H1 (cell line): ENCODE data around the gene GPT2. TPM values are rescaled to one million over a fixed set of nuclear protein-coding genes. Genes with fewer than 3 reads are reported as not detected.

Experiments
- CTCF ChIA-PET: fragments of 300-600 bp; sonication (Branson Sonifier 250); formaldehyde crosslinking; loops from one replicate; lab custom pipeline; 2021; ENCODE audit not compliant: partially characterized antibody; lab: Charles Lee
- POLR2A ChIA-PET: fragments of 300-600 bp; sonication (Branson Sonifier 250); formaldehyde crosslinking; loops from one replicate; lab custom pipeline; 2021; ENCODE audit warnings: inconsistent platforms; ENCODE audit not compliant: partially characterized antibody; lab: Charles Lee
- DNase-seq, 2 experiments: peaks; one replicate each; pipeline versions ENCODE4 v3.0.0 to v3.0.0-alpha.2; 2010 to 2022; ENCODE audit warnings: low spot score in 2 of 2, low read depth in 1 of 2, mixed read lengths in 1 of 2
- FAIRE-seq: peaks from 2 replicates; lab custom pipeline; 2011; peaks lifted over from hg19 to GRCh38; lab: Jason Lieb, UNC
- H2AFZ ChIP-seq: 2 replicates; pipeline ENCODE4 v1.8.1; 2012; ENCODE audit warnings: low read length, inconsistent platforms
- H2AK5ac ChIP-seq: 2 replicates; pipeline ENCODE4 v1.6.1; 2013; ENCODE audit warnings: low read depth, low read length
- H2BK120ac ChIP-seq: replicated peaks from 2 replicates; pipeline ENCODE3; 2013; ENCODE audit warnings: low read depth, low read length, inconsistent platforms
- H2BK12ac ChIP-seq: 2 replicates; pipeline ENCODE4 v1.6.1; 2013; ENCODE audit warnings: low read depth, low read length
- H2BK15ac ChIP-seq: 2 replicates; pipeline ENCODE4 v1.6.1; 2013; ENCODE audit warnings: low read length
- H2BK20ac ChIP-seq: 2 replicates; pipeline ENCODE4 v1.6.1; 2013; ENCODE audit warnings: low read length
- H2BK5ac ChIP-seq: 2 replicates; pipeline ENCODE4 v1.6.1; 2013; ENCODE audit warnings: low read depth, low read length
- H3K14ac ChIP-seq: 2 replicates; pipeline ENCODE4 v1.6.1; 2013; ENCODE audit warnings: inconsistent platforms; ENCODE audit not compliant: insufficient read length
- H3K18ac ChIP-seq: 2 replicates; pipeline ENCODE4 v1.6.1; 2013; ENCODE audit warnings: low read length; ENCODE audit errors: extremely low read depth
- H3K23ac ChIP-seq: 2 replicates; pipeline ENCODE4 v1.6.1; 2013; ENCODE audit warnings: inconsistent platforms; ENCODE audit not compliant: insufficient read length
- H3K23me2 ChIP-seq: 2 replicates; pipeline ENCODE4 v1.6.1; 2013; ENCODE audit warnings: low read depth, low read length
- H3K27ac ChIP-seq: 2 replicates; pipeline ENCODE4 v1.6.1; 2011; ENCODE audit warnings: low read depth, low read length, inconsistent platforms
- H3K27me3 ChIP-seq, 4 experiments: replicated peaks in 1 of 4; 1 replicate in 1 of 4; 2 replicates in 3 of 4; pipeline versions ENCODE4 v1.6.1 to v1.8.1; 2011 to 2013; ENCODE audit warnings: low read length in 3 of 4, mild to moderate bottlenecking in 3 of 4, inconsistent platforms in 2 of 4, mixed read lengths in 2 of 4, moderate library complexity in 1 of 4; ENCODE audit not compliant: control insufficient read depth in 3 of 4, insufficient read depth in 3 of 4; ENCODE audit errors: extremely low read depth in 1 of 4
- H3K36me3 ChIP-seq, 4 experiments: 2 replicates each; pipeline versions ENCODE4 v1.6.1 to v1.8.1; 2011 to 2013; ENCODE audit warnings: mild to moderate bottlenecking in 4 of 4, low read length in 3 of 4, moderate library complexity in 2 of 4, control low read depth in 1 of 4, inconsistent platforms in 1 of 4; ENCODE audit not compliant: insufficient read depth in 4 of 4, control insufficient read depth in 2 of 4
- H3K4ac ChIP-seq: replicated peaks from 2 replicates; pipeline ENCODE3; 2013; ENCODE audit warnings: low read length, low read depth, mixed read lengths, inconsistent platforms; ENCODE audit not compliant: insufficient read length
- H3K4me1 ChIP-seq, 4 experiments: replicated peaks in 1 of 4; 1 replicate in 1 of 4; 2 replicates in 3 of 4; pipeline versions ENCODE4 v1.6.1 to v1.8.1; 2011 to 2013; ENCODE audit warnings: low read length in 3 of 4, inconsistent platforms in 2 of 4, mixed read lengths in 1 of 4; ENCODE audit not compliant: insufficient read depth in 4 of 4, control insufficient read depth in 3 of 4
- H3K4me2 ChIP-seq, 2 experiments: 2 replicates each; pipeline versions ENCODE4 v1.6.1 to v1.8.1; 2011 to 2013; ENCODE audit warnings: low read depth in 2 of 2, low read length in 2 of 2, control low read depth in 1 of 2, inconsistent platforms in 1 of 2, mild to moderate bottlenecking in 1 of 2; ENCODE audit not compliant: insufficient read depth in 1 of 2
- H3K4me3 ChIP-seq, 4 experiments: fragments of 200-600, 300-600 bp in 1 of 4; sonication (generic), shearing (Covaris generic), sonication (Bioruptor Twin) in 1 of 4; 2 replicates each; pipeline versions ENCODE4 v1.5.1 to v1.8.1; 2011 to 2016; ENCODE audit warnings: low read length in 4 of 4, low read depth in 3 of 4, control low read depth in 2 of 4, inconsistent platforms in 2 of 4, mild to moderate bottlenecking in 2 of 4, mixed read lengths in 1 of 4, moderate library complexity in 1 of 4; ENCODE audit not compliant: insufficient read depth in 2 of 4; ENCODE audit errors: extremely low read depth in 1 of 4
- H3K56ac ChIP-seq: replicated peaks from 2 replicates; pipeline ENCODE3; 2013; ENCODE audit warnings: low read depth, mild to moderate bottlenecking, mixed read lengths, low read length, inconsistent platforms; ENCODE audit not compliant: insufficient read length
- H3K79me1 ChIP-seq: 2 replicates; pipeline ENCODE4 v1.6.1; 2013; ENCODE audit warnings: low read depth, low read length, control low read depth
- H3K79me2 ChIP-seq, 2 experiments: 2 replicates each; pipeline versions ENCODE4 v1.6.1 to v1.8.1; 2012 to 2013; ENCODE audit warnings: low read length in 2 of 2, mild to moderate bottlenecking in 2 of 2, inconsistent platforms in 1 of 2; ENCODE audit not compliant: insufficient read depth in 2 of 2, control insufficient read depth in 1 of 2
- H3K9ac ChIP-seq, 4 experiments: replicated peaks in 1 of 4; 1 replicate in 1 of 4; 2 replicates in 3 of 4; pipeline versions ENCODE4 v1.6.1 to v1.8.1; 2011 to 2013; ENCODE audit warnings: low read depth in 3 of 4, low read length in 3 of 4, control low read depth in 2 of 4, mild to moderate bottlenecking in 2 of 4, moderate library complexity in 2 of 4, inconsistent platforms in 1 of 4; ENCODE audit errors: extremely low read depth in 1 of 4
- H3K9me3 ChIP-seq, 2 experiments: 2 replicates each; pipeline versions ENCODE4 v1.6.1 to v1.8.1; 2012 to 2013; ENCODE audit warnings: mild to moderate bottlenecking in 2 of 2, moderate library complexity in 2 of 2, control low read depth in 1 of 2, inconsistent platforms in 1 of 2, low read depth in 1 of 2, low read length in 1 of 2, mixed read lengths in 1 of 2; ENCODE audit not compliant: insufficient read depth in 2 of 2
- H4K20me1 ChIP-seq, 2 experiments: replicated peaks in 1 of 2; 2 replicates each; pipeline versions ENCODE3 to v1.8.1; 2011 to 2013; ENCODE audit warnings: inconsistent platforms in 2 of 2, low read length in 2 of 2, mild to moderate bottlenecking in 1 of 2; ENCODE audit not compliant: insufficient read depth in 2 of 2, control insufficient read depth in 1 of 2
- H4K5ac ChIP-seq: 2 replicates; pipeline ENCODE4 v1.6.1; 2013; ENCODE audit warnings: low read length, low read depth, mixed read lengths, inconsistent platforms; ENCODE audit not compliant: insufficient read length
- H4K8ac ChIP-seq: 2 replicates; pipeline ENCODE4 v1.8.0; 2013; ENCODE audit warnings: mild to moderate bottlenecking, moderate library complexity, low read length, inconsistent platforms; ENCODE audit not compliant: insufficient read depth; ENCODE audit errors: extremely low read depth
- H4K91ac ChIP-seq: replicated peaks from 2 replicates; pipeline ENCODE3; 2013; ENCODE audit warnings: low read length, mixed read lengths, inconsistent platforms; ENCODE audit not compliant: insufficient read length
- JUN ChIP-seq: IDR thresholded peaks from 2 replicates; pipeline ENCODE4 v1.6.1; 2011; ENCODE audit warnings: low read depth, mild to moderate bottlenecking, improper control_type of control experiment, low read length
- SP1 ChIP-seq: IDR thresholded peaks from 2 replicates; pipeline ENCODE4 v1.6.1; 2011; ENCODE audit warnings: low read depth, low read length
- WGBS, 2 experiments: shearing (Covaris generic) in 1 of 2; methylation state at CpG; one replicate each; pipeline versions ENCODE4 v1.1.6 to v1.1.7; 2013 to 2015; ENCODE audit warnings: low lambda C conversion rate in 2 of 2, mixed read lengths in 2 of 2, inconsistent platforms in 1 of 2, low coverage in 1 of 2, missing lambda C conversion rate in 1 of 2; ENCODE audit not compliant: insufficient replicate concordance in 2 of 2, insufficient coverage in 1 of 2, insufficient read length in 1 of 2; ENCODE audit errors: extremely low coverage in 1 of 2, missing lambda C conversion rate in 1 of 2; 5-methylcytosine and 5-hydroxymethylcytosine counted together
- polyA plus RNA-seq, 7 experiments: library from polyadenylated mRNA; depleted of rRNA in 3 of 7; stranded (reverse) in 5 of 7; unstranded in 2 of 7; fragments of >200 nt in 5 of 7; fragments of 200-250 nt in 2 of 7; gene quantifications; 1 replicate in 5 of 7; 2 replicates in 1 of 7; 4 replicates in 1 of 7; pipeline versions ENCODE4 v1.2.1 to v1.2.3, GENCODE V29; 2011 to 2013; ENCODE audit warnings: missing spikeins in 2 of 7, mixed read lengths in 2 of 7
- total RNA-seq: library from RNA; stranded (reverse); fragmentation: NEBNext Ultra II Directional; extraction: Animal tissue kit (Norgen Biotek cat#: 25700); gene quantifications from 2 replicates; pipeline ENCODE4 v1.2.1, GENCODE V29; 2021
- TF ChIP-seq, protein P1 (sequence below): IDR thresholded peaks from 2 replicates; pipeline ENCODE4 v1.6.1; 2012; ENCODE audit warnings: inconsistent platforms
- TF ChIP-seq, protein P2 (sequence below), 3 experiments: IDR thresholded peaks; 1 replicate in 2 of 3; 2 replicates in 1 of 3; pipeline versions ENCODE4 v1.5.1 to v1.6.1; 2011; ENCODE audit warnings: low read length in 3 of 3, mild to moderate bottlenecking in 3 of 3, inconsistent platforms in 2 of 3, low read depth in 1 of 3, moderate library complexity in 1 of 3; ENCODE audit not compliant: insufficient read depth in 1 of 3; ENCODE audit errors: control extremely low read depth in 1 of 3

Gene GPT2
- total and polyA plus RNA-seq, 2 of the 8 experiments (the other 6 are each of a cell fraction or from before 2014, with no cell fraction given) = 71.6 to 94.1 TPM

DNA sequence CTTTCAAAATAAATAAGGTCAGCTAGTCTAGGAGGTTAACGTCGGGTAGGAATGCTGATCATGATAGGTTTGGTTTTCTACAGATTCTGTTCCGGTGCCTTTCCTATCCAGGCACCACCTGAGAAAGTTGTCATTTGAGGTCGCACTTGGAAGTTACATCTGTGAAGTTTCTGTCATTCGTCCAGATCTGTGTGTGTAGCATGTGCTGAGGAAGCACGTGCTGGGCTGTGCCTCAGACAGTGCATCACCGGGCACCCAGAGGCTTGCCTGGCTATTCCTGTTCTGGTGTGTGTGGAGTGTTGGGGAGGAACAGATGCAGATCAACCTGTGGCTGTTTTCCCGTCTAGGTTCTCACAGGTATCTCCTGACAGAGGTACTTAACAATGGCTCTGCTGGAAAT, 46.7 kb downstream of the GPT2 start:
- H3K4me2 ChIP-seq = no peak overlapping the region
- no peak overlapping the region for H3K4ac ChIP-seq
- no peak overlapping the region for H2AK5ac ChIP-seq
- H2BK15ac ChIP-seq = no peak overlapping the region
- no peaks in the 10 kb centered on the region for H3K9me3 ChIP-seq
- no peaks in the 10 kb centered on the region for H3K23me2 ChIP-seq
- CTCF ChIA-PET = interaction anchor here (0.6 to 6.8 kb wide), 13 partner anchors 12 to 502 kb away, joined by 3 to 61 read pairs (median 5); no protein-coding TSS in a partner anchor
- DNase-seq = no peak
- H3K18ac ChIP-seq = no peak overlapping the region
- H3K9ac ChIP-seq = no peak overlapping the region
- no peaks in the 10 kb centered on the region for H3K79me2 ChIP-seq
- no peak overlapping the region for H4K8ac ChIP-seq
- H2BK5ac ChIP-seq = no peak overlapping the region
- TF ChIP-seq, protein P1, sequence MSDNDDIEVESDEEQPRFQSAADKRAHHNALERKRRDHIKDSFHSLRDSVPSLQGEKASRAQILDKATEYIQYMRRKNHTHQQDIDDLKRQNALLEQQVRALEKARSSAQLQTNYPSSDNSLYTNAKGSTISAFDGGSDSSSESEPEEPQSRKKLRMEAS = no peak
- TF ChIP-seq SP1 (no peak), JUN (no peak)
- TF ChIP-seq, protein P2, sequence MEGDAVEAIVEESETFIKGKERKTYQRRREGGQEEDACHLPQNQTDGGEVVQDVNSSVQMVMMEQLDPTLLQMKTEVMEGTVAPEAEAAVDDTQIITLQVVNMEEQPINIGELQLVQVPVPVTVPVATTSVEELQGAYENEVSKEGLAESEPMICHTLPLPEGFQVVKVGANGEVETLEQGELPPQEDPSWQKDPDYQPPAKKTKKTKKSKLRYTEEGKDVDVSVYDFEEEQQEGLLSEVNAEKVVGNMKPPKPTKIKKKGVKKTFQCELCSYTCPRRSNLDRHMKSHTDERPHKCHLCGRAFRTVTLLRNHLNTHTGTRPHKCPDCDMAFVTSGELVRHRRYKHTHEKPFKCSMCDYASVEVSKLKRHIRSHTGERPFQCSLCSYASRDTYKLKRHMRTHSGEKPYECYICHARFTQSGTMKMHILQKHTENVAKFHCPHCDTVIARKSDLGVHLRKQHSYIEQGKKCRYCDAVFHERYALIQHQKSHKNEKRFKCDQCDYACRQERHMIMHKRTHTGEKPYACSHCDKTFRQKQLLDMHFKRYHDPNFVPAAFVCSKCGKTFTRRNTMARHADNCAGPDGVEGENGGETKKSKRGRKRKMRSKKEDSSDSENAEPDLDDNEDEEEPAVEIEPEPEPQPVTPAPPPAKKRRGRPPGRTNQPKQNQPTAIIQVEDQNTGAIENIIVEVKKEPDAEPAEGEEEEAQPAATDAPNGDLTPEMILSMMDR (IDR thresholded peaks at IDR 0.05; ENCODE audit: control extremely low read depth in 1 of 3, insufficient read depth in 1 of 3, low read depth in 1 of 3, low read length in 3 of 3) = no peak
- TF ChIP-seq, all 59 proteins: peak for 0
- Histone ChIP-seq H4K5ac (no peak overlapping the region), H3K27me3 (no peaks in the 10 kb centered on the region), H3K79me1 (no peaks in the 10 kb centered on the region), H2BK120ac (no peak overlapping the region), H3K56ac (no peak overlapping the region), H3K36me3 (peaks cover 3 to 29% (median 26%) of the 10 kb centered on the region in 4 experiments; a peak in 7 of 8 replicates), H3K4me1 (peaks cover 0 to 3% (median 0%) of the 10 kb centered on the region in 4 experiments; a peak in 1 of 7 replicates), H3K27ac (no peak overlapping the region), H4K91ac (no peak overlapping the region), H3K14ac (no peak overlapping the region), H2BK20ac (no peak overlapping the region), H3K4me3 (no peak overlapping the region), H4K20me1 (peaks cover 3 to 10% of the 10 kb centered on the region in 2 experiments), H2BK12ac (no peak overlapping the region), H3K23ac (no peak overlapping the region), H2AFZ (no peak overlapping the region)
- POLR2A ChIA-PET = interaction anchor here (0.8 to 18.9 kb wide), 3 partner anchors 12 to 44 kb away, joined by 3 to 321 read pairs (median 198); partner anchors contain the start of gene GPT2
- 94% methylated on average over 8 of the region's 8 CpGs; no CpG with 5 or more reads in 1 of the 2 experiments for WGBS, 2 experiments
- no peak for FAIRE-seq
